HFF-Myc (cell line): ENCODE measurements around the gene LMOD3.

Experiments
- DNase-seq: peaks from one replicate; pipeline ENCODE4 v3.0.0-alpha.2; 2011; ENCODE audit warnings: low read depth; ENCODE audit errors: extremely low read depth
- H3K4me3 ChIP-seq: replicated peaks from 2 replicates; pipeline ENCODE4 v1.5.1; 2011; ENCODE audit warnings: low read depth, mild to moderate bottlenecking, control low read depth, low read length
- CTCF ChIP-seq: IDR thresholded peaks from 2 replicates; pipeline ENCODE4 v1.5.1; 2012; ENCODE audit warnings: mild to moderate bottlenecking, low read depth, low read length, control low read depth; ENCODE audit errors: missing control alignments

LMOD3 gene

GRCh38 chr3:69143612-69144011, 21.2 kb upstream of the LMOD3 start:
- DNase-seq, result no peak
- TF ChIP-seq CTCF, result no peak
- no peak overlapping the region for H3K4me3 ChIP-seq

DNA sequence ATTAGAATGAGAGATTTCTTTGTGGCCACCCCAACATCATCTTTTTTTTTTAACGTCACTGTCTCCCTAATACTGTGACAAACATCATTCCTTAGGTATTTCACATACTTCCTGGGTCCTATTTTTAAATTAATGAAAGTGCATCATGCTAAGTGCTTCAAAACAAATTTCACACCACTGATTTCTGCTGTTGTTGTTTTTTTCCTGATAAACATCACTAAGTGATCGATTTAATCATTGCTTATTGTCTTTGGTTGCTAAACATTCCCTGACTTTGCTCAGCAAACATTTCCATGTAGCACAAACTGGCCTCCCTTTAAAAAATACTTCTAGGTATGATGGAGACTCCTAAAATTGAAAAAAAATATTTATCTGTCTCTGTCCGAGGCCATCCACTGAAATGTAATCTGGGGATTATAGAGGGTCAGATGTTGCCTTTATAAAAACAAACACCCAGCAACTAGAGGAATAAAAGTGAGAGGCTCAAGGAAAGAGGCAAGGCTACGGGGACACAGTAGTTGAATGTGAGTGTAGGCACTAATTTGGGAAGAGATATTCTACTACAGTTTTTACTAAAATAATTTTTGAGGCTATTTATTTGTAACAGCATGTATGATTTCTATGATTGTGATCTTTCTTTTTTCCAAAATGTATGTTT, 20.5 kb upstream of the LMOD3 start:
- TF ChIP-seq CTCF, result no peak
- no peak for DNase-seq
- no peak overlapping the region for H3K4me3 ChIP-seq

GRCh38 chr3:69142090-69142489, 19.7 kb upstream of the LMOD3 start:
- no peak overlapping the region for H3K4me3 ChIP-seq
- no peak for DNase-seq
- TF ChIP-seq CTCF, result no peak

DNA sequence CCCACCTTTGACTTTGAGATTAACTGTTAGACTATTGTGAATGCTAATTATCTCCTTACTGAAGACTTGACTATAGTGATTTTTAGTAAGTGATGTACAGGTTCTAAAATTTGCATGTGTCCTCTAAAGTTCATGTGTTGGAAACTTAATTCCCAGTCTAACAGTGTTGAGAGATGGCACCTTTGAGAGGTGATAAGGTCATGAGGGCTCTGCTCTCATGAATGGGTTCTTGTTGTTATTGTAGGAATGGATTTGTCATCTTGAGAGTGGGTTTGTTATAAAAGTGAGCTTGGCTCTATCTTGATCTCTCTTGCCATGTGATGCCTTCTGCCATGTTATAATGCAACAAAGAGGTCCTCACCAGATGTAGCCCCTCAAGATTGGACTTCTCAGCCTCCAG, 18.9 kb upstream of the LMOD3 start:
- no peak for DNase-seq
- no peak for TF ChIP-seq CTCF
- H3K4me3 ChIP-seq, result no peak overlapping the region

DNA sequence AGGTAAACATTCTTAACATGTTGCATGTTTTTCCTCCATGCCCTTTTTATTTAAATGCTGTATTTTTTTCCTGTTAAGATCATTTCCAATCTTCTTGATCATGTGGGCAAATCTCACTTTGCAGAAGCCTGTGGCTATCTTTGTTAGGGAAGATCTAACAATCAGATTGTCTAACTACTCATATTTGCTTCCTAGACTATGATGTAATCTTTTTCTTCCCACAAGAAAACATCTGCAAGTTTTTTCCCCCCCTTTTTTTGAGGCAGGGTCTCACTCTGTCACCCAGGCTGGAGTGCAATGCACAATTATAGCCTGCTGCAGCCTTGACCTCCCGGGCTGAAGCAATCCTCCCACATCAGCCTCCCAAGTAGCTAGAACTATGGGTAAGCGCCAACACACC, 15.0 kb upstream of the LMOD3 start:
- DNase-seq, result no peak
- no peak for TF ChIP-seq CTCF

DNA sequence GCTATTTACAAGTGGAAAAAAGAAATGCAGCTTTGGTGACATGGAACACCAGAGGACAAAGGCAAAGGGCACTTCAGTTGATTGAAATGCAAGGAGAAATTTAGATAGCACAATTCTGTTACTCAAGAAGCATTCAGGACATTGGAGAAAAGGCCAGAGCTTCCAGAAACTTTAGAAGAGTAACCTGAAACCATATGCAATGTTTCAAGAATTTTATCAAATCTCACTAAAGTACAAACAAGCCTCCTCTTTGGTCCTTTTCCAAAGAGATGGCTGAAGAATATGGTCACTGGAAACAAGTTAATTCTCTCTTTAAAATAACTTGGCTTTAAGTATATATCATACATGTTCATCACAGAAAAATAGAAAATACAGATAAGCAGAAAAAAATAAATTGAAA, 14.6 kb upstream of the LMOD3 start:
- H3K4me3 ChIP-seq, result no peak overlapping the region
- no peak for TF ChIP-seq CTCF
- no peak for DNase-seq

More for the DNA sequence above, 15.0 kb upstream of the LMOD3 start:
- no peak overlapping the region for H3K4me3 ChIP-seq

- H3K4me3 ChIP-seq, result no peak overlapping the region
- no peak for TF ChIP-seq CTCF
- no peak for DNase-seq
Measured at GRCh38 chr3:69130689-69131088, 8.3 kb upstream of the LMOD3 start.
